ENCODE measurements around the gene STIMATE. TPM values are rescaled to one million over a fixed set of nuclear protein-coding genes. Genes with fewer than 3 reads are reported as not detected.

Gene STIMATE
- total RNA-seq, 2 donors from 2014 or later = 7.6 to 10.3 TPM

- H3K4me3 ChIP-seq = no peak overlapping the region
- H3K4me1 ChIP-seq = no peaks in the 10 kb centered on the region
- TF ChIP-seq CTCF (IDR thresholded peaks at IDR 0.05) = no peak
- H3K36me3 ChIP-seq = no peaks in the 10 kb centered on the region
- no peak for DNase-seq (ENCODE audit: low spot score)
- no peaks in the 10 kb centered on the region for H3K27me3 ChIP-seq
- H3K9me3 ChIP-seq = no peaks in the 10 kb centered on the region
- H3K27ac ChIP-seq = no peak overlapping the region
These were observed 109.4 kb downstream of the STIMATE start for GRCh38 chr3:52787672-52788625.

- no peaks in the 10 kb centered on the region for H3K9me3 ChIP-seq
- DNase-seq (ENCODE audit: low spot score) = no peak
- no peaks in the 10 kb centered on the region for H3K36me3 ChIP-seq
- no peak for TF ChIP-seq CTCF (IDR thresholded peaks at IDR 0.05)
- no peak overlapping the region for H3K27ac ChIP-seq
- no peaks in the 10 kb centered on the region for H3K27me3 ChIP-seq
- no peak overlapping the region for H3K4me3 ChIP-seq
- no peaks in the 10 kb centered on the region for H3K4me1 ChIP-seq
These were observed 110.1 kb downstream of the STIMATE start for GRCh38 chr3:52787246-52787645.

Small RNA genes lying within 50 kb of the gene (microRNA-seq; reads per million reads assigned to microRNA genes)
- 0 reads per million in 2 donors for gene MIR8064 (ENCODE audit: borderline number of aligned reads in 2 of 2, borderline replicate concordance in 1 of 2)

Other genes starting within 250 kb of the STIMATE start
- 10 to 100 TPM; 39.8 to 40.6 TPM for gene PBRM1, start 211.6 kb downstream of the STIMATE start, total RNA-seq
- 10 to 100 TPM; 29.7 to 49.3 TPM for gene GNL3, start 211.5 kb downstream of the STIMATE start, total RNA-seq
- 10 to 100 TPM; 37.7 to 46.7 TPM for gene GLT8D1, start 191.8 kb downstream of the STIMATE start, total RNA-seq
- 100 to 1,000 TPM; 138 to 328 TPM for gene SPCS1, start 191.4 kb downstream of the STIMATE start, total RNA-seq
- gene NEK4, start 126.6 kb downstream of the STIMATE start, total RNA-seq = 10 to 100 TPM; 12.8 to 14.6 TPM
- gene ITIH1, start 119.9 kb downstream of the STIMATE start, total RNA-seq = not detected
- gene ITIH3, start 102.8 kb downstream of the STIMATE start, total RNA-seq = 1 to 10 TPM in 1 of 2 donors, under 1 TPM in 1; 0.19 to 2.1 TPM
- 1 to 10 TPM in 1 of 2 donors, not detected in 1; 1.2 TPM for gene ITIH4, start 66.9 kb downstream of the STIMATE start, total RNA-seq
- gene MUSTN1, start 62.5 kb downstream of the STIMATE start, total RNA-seq = 10 to 100 TPM; 43.8 to 45.0 TPM
- 10 to 100 TPM; 16.7 to 17.4 TPM for gene SFMBT1, start 148.5 kb upstream of the STIMATE start, total RNA-seq
- 1 to 10 TPM; 6.2 to 6.8 TPM for gene RFT1, start 232.9 kb upstream of the STIMATE start, total RNA-seq

Data from right atrium auricular region (tissue), 2 donors.